Activated CD4-positive, alpha-beta memory T cell treated with anti-CD3 and anti-CD28 coated beads, Interleukin-2, amount 10 ng/mL, durations not matched to agents 7 days and 5 days (primary cell): ENCODE data around the gene AJAP1. TPM values are rescaled to one million over a fixed set of nuclear protein-coding genes. Genes with fewer than 3 reads are reported as not detected.

Experiments used
- CTCF ChIA-PET: fragments of 350-600 bp; sonication (Branson Sonifier 250); formaldehyde crosslinking; loops from one replicate; lab custom pipeline; 2021; ENCODE audit warnings: antibody characterized with exemption, inconsistent platforms; lab: Charles Lee
- POLR2A ChIA-PET: fragments of 350-600 bp; sonication (Branson Sonifier 250); formaldehyde crosslinking; loops from one replicate; lab custom pipeline; 2021; ENCODE audit warnings: antibody characterized with exemption; lab: Charles Lee
- DNase-seq: peaks from one replicate; pipeline ENCODE4 v3.0.0-alpha.2; 2020
- H3K27ac Mint-ChIP-seq: one replicate; pipeline ENCODE4 v1.8.0; 2021; ENCODE audit warnings: mild to moderate bottlenecking, mixed read lengths
- H3K27me3 Mint-ChIP-seq: one replicate; pipeline ENCODE4 v1.8.0; 2021; ENCODE audit warnings: mixed read lengths
- H3K36me3 Mint-ChIP-seq: one replicate; pipeline ENCODE4 v1.8.0; 2021; ENCODE audit warnings: low read depth, mixed read lengths
- H3K4me1 Mint-ChIP-seq: one replicate; pipeline ENCODE4 v1.8.0; 2021; ENCODE audit warnings: mixed read lengths
- H3K4me3 Mint-ChIP-seq: one replicate; pipeline ENCODE4 v1.8.0; 2021; ENCODE audit warnings: mild to moderate bottlenecking, mixed read lengths
- H3K9me3 Mint-ChIP-seq: one replicate; pipeline ENCODE4 v1.8.0; 2021; ENCODE audit warnings: mixed read lengths
- total RNA-seq, 2 experiments: library from RNA; stranded (reverse); gene quantifications; one replicate each; pipeline ENCODE4 v1.2.3, GENCODE V29; 2021

Gene AJAP1
- total RNA-seq, 2 experiments from 2014 or later = not detected

DNA sequence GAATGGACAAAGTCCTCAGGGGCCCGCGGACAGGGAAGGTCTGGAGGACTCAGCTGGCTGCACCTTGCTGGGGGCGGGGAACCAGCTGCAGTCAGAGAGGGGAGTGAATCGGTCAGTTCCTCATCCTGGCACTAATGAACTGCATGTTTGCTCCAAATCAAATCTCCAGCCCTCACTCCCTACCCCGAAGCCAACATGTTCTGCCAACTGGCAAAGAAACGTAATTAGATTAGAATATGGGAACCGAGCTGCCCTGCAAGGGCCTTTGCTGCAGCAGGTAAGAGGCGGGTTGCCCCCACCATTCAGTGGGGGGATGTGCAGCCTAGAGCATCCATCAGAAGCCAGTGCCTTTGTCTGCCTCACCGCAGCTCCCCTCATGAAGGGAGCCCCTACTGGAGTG, 121.1 kb downstream of the AJAP1 start:
- no peak overlapping the region for H3K27ac Mint-ChIP-seq
- H3K4me3 Mint-ChIP-seq = no peak overlapping the region
- DNase-seq = no peak
- no peaks in the 10 kb centered on the region for H3K9me3 Mint-ChIP-seq
- H3K4me1 Mint-ChIP-seq = no peaks in the 10 kb centered on the region
- POLR2A ChIA-PET = no interaction called here
- CTCF ChIA-PET = no interaction called here
- H3K36me3 Mint-ChIP-seq = no peaks in the 10 kb centered on the region
- no peaks in the 10 kb centered on the region for H3K27me3 Mint-ChIP-seq

DNA sequence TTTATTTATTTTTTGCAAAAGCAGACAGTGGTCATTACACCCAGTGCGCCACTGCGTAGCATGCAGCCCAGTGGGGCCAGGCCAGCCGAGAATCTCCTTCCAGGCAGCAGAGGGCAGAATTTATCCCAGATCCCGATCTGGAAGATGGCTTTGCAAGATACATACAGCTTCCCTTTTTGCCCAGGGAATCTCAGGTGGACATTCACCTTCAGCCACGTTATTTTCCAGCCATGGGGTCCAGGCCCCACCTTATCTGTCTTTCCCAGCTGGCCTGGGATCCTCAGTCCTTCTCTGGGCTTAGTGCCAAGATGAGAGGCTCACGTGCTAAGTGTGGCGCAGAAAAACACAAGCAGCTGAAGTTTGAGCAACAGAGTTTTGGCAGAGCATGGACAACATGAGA, 123.6 kb downstream of the AJAP1 start:
- CTCF ChIA-PET = no interaction called here
- H3K4me1 Mint-ChIP-seq = no peaks in the 10 kb centered on the region
- POLR2A ChIA-PET = no interaction called here
- H3K4me3 Mint-ChIP-seq = no peak overlapping the region
- no peaks in the 10 kb centered on the region for H3K36me3 Mint-ChIP-seq
- H3K27me3 Mint-ChIP-seq = no peaks in the 10 kb centered on the region
- no peak overlapping the region for H3K27ac Mint-ChIP-seq
- DNase-seq = no peak
- no peaks in the 10 kb centered on the region for H3K9me3 Mint-ChIP-seq

DNA sequence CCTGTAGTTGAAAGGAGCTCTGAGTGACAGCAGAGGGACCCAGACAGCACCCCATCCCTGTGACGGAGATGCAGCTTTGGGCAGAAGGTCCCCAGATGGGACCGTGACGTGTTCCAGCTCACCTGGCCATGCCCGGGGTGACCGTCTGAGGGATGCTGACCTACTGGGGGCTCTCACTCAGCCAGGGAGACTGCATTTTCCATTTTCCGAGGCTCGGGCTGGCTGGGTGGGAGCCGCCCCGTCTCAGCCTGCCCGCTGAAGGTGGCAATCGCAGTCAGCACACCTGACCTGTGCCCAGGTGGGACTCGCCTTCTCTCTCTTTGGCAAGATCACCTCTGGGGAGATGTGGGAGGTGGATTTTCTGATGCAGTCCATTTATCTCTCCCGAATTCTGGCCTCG, 127.2 kb downstream of the AJAP1 start:
- Mint-ChIP-seq H3K4me1 (no peaks in the 10 kb centered on the region), H3K4me3 (no peak overlapping the region), H3K36me3 (no peaks in the 10 kb centered on the region), H3K27ac (no peak overlapping the region), H3K9me3 (no peaks in the 10 kb centered on the region), H3K27me3 (no peaks in the 10 kb centered on the region)
- no peak for DNase-seq
- POLR2A ChIA-PET = no interaction called here
- CTCF ChIA-PET = no interaction called here

DNA sequence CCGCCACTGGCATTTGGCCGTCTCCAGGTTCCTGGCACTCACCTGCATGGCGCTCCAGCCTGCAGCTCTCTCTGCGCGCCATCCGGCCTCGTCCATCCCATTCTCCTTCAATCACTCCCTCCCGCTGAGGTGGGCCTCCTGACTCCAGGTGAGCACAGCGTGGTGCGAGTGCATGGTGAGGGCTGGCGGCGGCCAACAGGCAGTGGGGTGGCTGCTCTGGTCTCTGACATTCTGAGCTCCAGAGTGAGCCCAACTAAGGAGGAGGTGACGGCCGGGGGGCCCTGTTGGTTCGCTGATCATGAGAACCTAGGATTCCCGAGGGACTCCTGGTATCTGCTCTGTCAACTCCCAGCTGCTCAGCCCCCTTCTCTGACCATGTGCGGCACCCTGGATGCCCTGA, 130.4 kb downstream of the AJAP1 start:
- H3K4me1 Mint-ChIP-seq = no peaks in the 10 kb centered on the region
- no peaks in the 10 kb centered on the region for H3K36me3 Mint-ChIP-seq
- no peak overlapping the region for H3K4me3 Mint-ChIP-seq
- no peak overlapping the region for H3K27ac Mint-ChIP-seq
- ChIA-PET CTCF (no interaction called here), POLR2A (no interaction called here)
- no peaks in the 10 kb centered on the region for H3K9me3 Mint-ChIP-seq
- H3K27me3 Mint-ChIP-seq = no peaks in the 10 kb centered on the region
- no peak for DNase-seq

DNA sequence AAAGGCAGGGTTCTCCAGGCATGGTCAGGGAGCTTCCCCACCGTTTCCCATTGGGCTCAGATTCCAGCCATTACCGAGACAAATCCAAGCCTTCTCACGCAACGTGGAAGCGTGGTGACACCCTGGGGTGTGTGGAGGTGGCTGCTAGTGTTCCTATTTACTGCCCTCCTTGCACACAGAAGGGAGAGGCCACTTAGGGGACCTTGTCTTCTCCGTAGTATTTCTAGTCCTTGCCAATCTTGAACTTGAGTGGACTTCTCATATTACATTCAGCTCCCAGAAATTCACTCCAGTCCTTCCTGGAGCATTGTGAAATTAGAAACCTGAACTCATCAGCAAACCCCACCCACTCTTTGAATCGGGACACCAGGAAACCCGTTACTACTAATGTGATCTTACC, 131.6 kb downstream of the AJAP1 start:
- Mint-ChIP-seq H3K4me3 (no peak overlapping the region), H3K27ac (no peak overlapping the region), H3K4me1 (no peaks in the 10 kb centered on the region), H3K27me3 (no peaks in the 10 kb centered on the region), H3K36me3 (no peaks in the 10 kb centered on the region), H3K9me3 (no peaks in the 10 kb centered on the region)
- POLR2A ChIA-PET = no interaction called here
- CTCF ChIA-PET = no interaction called here
- no peak for DNase-seq

DNA sequence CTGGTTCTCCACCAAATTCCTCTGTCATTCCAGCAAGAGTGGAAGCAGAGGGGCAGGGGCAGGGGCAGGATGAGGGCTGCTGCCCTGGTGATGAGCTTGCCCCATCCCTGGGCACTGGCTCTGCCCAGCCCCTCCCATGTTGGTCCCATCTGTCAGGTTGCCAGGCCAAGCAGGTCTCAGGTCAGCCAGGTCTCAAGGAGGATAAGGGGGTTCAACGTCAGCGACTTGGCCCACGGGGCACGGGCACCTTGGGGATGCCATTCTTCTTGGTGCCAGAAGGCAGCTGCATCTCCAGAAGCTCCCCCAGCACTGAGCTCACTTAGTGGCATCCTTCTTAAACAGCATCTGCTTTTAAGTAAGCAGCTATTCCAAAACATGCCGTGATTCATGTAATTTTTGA, 133.1 kb downstream of the AJAP1 start:
- H3K4me3 Mint-ChIP-seq = no peak overlapping the region
- DNase-seq = no peak
- no peak overlapping the region for H3K27ac Mint-ChIP-seq
- CTCF ChIA-PET = no interaction called here
- H3K9me3 Mint-ChIP-seq = no peaks in the 10 kb centered on the region
- POLR2A ChIA-PET = no interaction called here
- no peaks in the 10 kb centered on the region for H3K36me3 Mint-ChIP-seq
- no peaks in the 10 kb centered on the region for H3K27me3 Mint-ChIP-seq
- H3K4me1 Mint-ChIP-seq = no peaks in the 10 kb centered on the region

DNA sequence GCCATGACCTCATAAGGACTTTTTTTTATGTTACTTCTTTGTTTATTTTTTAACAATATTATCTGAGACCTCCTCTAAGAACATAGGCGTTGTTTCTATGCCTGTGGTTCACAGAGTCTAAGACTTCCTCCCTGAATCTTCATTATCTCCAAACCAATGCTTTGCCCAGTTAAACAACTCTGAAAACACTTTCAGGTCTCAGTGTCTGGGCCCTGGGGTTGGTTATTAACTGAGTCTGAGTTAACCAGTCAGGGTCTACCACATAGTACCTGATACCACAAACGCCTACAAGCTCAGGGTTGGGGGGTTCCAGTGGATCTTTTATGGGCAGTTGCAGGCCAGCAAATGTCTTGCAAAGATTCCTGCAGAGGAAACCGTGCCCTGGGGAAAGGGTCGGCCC, 138.2 kb downstream of the AJAP1 start:
- DNase-seq = no peak
- Mint-ChIP-seq H3K4me3 (no peak overlapping the region), H3K36me3 (no peaks in the 10 kb centered on the region), H3K4me1 (no peaks in the 10 kb centered on the region), H3K27me3 (no peaks in the 10 kb centered on the region), H3K9me3 (no peaks in the 10 kb centered on the region), H3K27ac (no peak overlapping the region)
- CTCF ChIA-PET = no interaction called here
- POLR2A ChIA-PET = no interaction called here

DNA sequence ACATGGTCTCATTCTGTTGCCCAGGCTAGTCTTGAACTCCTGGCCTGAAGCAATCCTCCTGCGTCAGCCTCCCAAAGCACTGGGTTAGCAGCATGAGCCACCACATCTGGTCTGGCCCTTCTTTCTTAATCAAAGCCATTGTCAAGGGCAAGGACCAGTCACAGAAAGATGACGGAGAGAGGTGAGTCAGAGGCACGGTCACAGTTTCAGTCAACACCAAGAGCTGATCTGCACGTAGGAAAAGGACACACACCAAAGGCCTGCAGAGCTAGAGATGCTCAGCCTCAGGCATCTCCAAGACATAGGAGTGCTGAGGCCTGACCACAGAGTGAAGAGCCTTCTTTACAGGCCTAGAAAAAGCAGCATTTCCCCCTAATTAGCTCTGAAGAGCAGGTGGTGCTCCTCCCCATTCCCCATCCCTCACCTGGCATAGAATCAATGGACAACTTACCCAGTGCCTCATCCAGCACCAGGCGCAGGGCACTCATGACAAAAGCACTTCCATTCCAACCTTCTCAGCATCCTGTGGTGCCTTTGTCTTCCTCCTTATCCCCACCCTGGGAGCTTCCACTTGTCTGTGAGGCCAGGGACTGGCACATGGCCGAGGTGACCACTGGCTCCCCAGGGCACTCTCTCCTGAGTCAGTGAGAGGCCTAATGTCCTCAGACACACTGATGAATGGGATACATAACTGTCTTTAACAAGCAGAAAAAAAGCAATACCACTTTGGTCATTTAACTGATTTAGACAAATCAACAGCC, 139.8 kb downstream of the AJAP1 start:
- POLR2A ChIA-PET = no interaction called here
- no peak for DNase-seq
- no peaks in the 10 kb centered on the region for H3K27me3 Mint-ChIP-seq
- CTCF ChIA-PET = no interaction called here
- H3K4me3 Mint-ChIP-seq = no peak overlapping the region
- no peaks in the 10 kb centered on the region for H3K36me3 Mint-ChIP-seq
- H3K9me3 Mint-ChIP-seq = peaks cover 2% of the 10 kb centered on the region
- H3K27ac Mint-ChIP-seq = no peak overlapping the region
- H3K4me1 Mint-ChIP-seq = no peaks in the 10 kb centered on the region

DNA sequence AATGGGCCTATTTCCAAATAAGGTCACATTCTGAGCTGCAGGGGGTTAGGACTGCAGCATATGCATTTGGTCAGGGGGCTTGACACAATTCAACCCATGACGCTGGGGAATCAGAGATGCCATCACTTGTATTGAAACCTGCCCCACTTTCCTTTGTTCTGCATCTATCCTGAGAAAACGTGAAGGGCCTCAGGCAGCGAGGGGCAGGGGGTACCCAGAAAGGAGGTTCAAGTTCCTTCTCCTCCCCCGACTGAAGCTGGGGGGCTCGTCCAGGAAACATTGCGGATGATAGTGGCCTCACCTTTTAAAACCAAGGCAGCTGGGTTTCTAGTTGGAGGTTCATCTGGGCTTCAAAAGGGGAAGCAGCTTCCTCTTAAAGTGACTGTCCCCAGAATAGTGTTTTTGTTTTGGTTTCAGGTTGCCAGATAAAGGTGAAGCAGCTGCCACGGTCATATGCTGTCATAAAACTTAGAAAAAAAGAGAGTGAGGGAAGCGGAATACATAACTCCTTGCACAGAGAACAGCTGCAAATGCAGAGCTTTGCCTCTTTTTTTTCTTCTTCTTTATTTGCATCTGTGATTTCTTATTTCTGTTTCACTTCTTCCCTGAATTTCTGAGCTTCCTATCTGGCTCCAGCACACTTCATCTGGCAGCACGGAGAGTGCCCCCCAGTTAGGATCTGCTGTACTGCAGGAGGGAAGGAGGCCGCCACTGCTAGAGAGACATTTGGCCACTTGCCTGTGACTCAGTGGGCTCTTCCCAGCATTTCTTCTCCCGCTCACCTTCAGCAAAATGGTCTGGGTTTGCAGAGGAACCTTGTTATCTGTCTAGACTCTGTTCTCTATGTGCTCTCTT, 142.0 kb downstream of the AJAP1 start:
- Mint-ChIP-seq H3K36me3 (no peaks in the 10 kb centered on the region), H3K4me1 (no peaks in the 10 kb centered on the region), H3K9me3 (peaks cover 2% of the 10 kb centered on the region), H3K4me3 (no peak overlapping the region), H3K27me3 (peaks cover 2% of the 10 kb centered on the region), H3K27ac (no peak overlapping the region)
- ChIA-PET CTCF (no interaction called here), POLR2A (no interaction called here)
- no peak for DNase-seq

DNA sequence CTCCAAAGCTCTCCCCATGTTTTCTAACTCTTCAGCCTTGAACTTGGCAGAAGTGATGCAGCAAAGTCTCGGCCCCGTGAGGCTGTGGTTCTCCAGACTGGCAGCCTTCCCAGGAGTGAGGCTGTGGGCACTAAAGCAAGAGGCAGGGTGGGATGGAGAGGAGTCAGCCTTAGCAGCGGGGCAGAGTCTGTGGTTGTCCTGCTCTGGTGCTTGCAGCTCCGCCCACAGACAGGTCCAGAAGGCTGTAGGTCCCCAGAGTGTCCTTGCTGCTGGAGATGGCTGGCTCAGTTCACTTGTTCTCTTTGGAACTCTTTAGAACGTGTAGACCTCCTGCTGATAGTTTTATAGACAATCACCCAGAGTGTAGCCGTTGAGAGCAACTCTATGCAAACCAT, 142.6 kb downstream of the AJAP1 start:
- CTCF ChIA-PET = no interaction called here
- H3K9me3 Mint-ChIP-seq = peaks cover 2% of the 10 kb centered on the region
- no peaks in the 10 kb centered on the region for H3K36me3 Mint-ChIP-seq
- H3K4me3 Mint-ChIP-seq = no peak overlapping the region
- no peak for DNase-seq
- H3K27me3 Mint-ChIP-seq = peaks cover 2% of the 10 kb centered on the region
- no peak overlapping the region for H3K27ac Mint-ChIP-seq
- POLR2A ChIA-PET = no interaction called here
- no peaks in the 10 kb centered on the region for H3K4me1 Mint-ChIP-seq

DNA sequence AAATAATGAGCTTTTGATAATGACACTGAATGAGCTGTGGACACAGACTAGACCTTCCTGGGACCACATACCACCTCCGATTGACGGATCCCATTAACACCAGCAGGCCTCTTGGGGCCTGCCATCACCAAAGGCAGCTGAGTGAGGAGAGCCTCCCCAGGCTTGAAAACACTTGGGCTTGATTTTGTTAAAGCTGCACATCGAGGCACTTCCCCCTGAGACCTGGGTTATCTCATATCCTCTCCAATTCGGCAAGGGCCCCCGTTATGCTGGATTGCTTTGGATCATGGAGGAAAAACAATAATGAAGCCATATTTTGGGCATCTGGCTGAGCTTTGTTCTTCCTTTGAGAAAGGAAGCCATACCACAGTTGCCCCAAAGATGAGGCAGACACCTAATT, 143.0 kb downstream of the AJAP1 start:
- ChIA-PET CTCF (no interaction called here), POLR2A (no interaction called here)
- Mint-ChIP-seq H3K36me3 (no peaks in the 10 kb centered on the region), H3K27me3 (peaks cover 2% of the 10 kb centered on the region), H3K27ac (no peak overlapping the region), H3K4me3 (no peak overlapping the region), H3K4me1 (no peaks in the 10 kb centered on the region), H3K9me3 (peaks cover 2% of the 10 kb centered on the region)
- no peak for DNase-seq

DNA sequence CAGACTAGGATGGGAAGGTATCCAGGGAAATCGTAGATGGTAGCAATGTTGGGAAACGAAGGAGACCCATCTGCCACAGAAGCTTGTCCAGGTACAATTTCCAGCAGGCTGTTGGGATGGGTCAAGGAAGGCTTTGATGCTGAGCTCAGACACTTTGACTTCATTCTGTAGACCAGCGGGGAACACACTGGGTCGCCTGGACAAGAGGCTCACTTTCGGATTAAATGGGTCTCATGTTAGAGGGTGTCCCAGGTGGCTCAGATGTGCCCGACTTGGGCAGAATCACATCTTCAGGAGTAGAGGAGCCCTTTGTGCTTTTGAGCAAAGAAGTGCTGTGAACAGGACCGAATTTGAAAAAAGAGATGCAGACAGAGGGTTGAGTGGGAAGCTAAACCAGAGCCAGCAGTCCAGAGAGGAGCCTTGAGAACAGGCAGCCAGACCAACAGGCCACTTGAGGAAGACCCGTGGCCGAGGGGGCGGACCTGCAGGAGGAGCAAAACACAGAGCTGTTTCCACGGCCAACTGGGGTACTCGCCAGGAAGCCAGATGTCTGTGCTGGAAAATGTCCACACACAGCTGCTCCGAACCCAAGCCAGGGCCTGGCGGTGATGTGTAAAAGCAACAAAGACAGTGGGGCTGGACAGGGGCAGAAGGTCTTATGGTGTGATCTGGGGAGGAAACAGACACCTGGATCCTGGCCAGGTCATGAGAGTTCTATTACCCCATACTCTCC, 146.9 kb downstream of the AJAP1 start:
- peaks cover 2% of the 10 kb centered on the region for H3K9me3 Mint-ChIP-seq
- no peaks in the 10 kb centered on the region for H3K36me3 Mint-ChIP-seq
- H3K4me3 Mint-ChIP-seq = no peak overlapping the region
- no peak overlapping the region for H3K27ac Mint-ChIP-seq
- H3K27me3 Mint-ChIP-seq = peaks cover 2% of the 10 kb centered on the region
- CTCF ChIA-PET = no interaction called here
- POLR2A ChIA-PET = no interaction called here
- H3K4me1 Mint-ChIP-seq = no peaks in the 10 kb centered on the region
- DNase-seq = no peak

DNA sequence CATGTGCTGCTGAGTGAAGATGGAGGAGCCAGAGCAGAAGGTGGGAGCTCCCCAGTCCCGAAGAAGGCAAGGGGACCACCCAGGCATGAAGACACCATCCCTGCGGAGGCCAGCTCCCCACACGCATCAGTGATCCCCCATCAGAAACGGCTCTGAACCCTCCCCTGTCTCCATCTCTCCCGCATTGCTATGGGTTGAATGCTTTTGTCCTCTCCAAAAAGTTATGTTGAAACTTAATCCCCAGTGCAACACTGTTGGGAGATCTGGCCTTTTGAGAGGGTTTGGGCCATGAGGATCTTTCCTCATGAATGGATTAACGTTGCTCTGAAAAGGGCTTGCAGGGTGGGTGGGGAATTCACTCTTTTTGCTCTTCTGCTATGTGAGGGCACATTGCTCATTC, 147.6 kb downstream of the AJAP1 start:
- Mint-ChIP-seq H3K27ac (no peak overlapping the region), H3K36me3 (no peaks in the 10 kb centered on the region), H3K9me3 (peaks cover 2% of the 10 kb centered on the region), H3K4me1 (no peaks in the 10 kb centered on the region), H3K4me3 (no peak overlapping the region), H3K27me3 (peaks cover 2% of the 10 kb centered on the region)
- CTCF ChIA-PET = no interaction called here
- DNase-seq = no peak
- POLR2A ChIA-PET = no interaction called here
